Stimulated activated CD8-positive, alpha-beta memory T cell treated with anti-CD3 and anti-CD28 coated beads, Interleukin-15, amount 100 ng/mL, for 24 hours (primary cell): ENCODE measurements around the gene SNX10.

Source experiments
- DNase-seq: peaks from one replicate; pipeline ENCODE4 v3.0.0-alpha.2; 2020; ENCODE audit warnings: low read depth

SNX10 gene

DNA sequence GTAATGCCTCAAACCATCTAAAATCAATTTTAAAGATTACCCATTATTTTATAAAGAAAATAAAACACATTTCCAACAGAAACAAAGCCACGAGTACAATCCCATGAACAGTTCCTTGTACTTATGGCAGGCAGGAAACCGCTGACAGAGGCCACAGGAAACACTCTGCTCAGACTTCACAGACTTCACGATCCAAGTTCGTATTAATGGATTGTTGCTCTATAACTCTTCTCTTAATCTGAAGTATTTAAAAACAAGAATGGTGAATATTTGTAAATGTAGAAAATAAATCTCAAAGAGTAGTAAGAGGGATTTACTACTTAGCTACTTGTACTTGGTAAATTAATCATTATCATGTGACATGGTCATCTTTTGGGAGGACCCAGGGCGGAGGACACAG, 78.3 kb downstream of the SNX10 start:
- DNase-seq: no peak

DNA sequence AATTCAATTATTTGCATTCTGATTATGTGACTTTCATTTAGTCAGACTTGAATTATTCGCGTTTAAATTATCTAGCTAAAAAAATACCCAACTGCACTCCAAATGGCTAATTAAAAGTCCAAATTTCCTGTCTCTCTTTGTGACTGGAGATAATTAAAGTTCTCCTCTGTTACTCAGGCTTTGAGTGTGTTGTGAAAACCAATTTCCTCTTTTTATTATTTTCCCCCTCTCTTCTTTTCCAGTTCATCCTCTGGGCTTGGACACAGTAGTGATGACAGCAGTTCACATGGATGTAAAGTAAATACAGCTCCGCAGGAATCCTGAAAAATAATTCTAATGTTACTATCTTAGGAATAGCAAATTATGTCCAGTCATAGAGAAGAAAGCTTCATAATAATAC, 80.6 kb downstream of the SNX10 start:
- no peak for DNase-seq

DNA sequence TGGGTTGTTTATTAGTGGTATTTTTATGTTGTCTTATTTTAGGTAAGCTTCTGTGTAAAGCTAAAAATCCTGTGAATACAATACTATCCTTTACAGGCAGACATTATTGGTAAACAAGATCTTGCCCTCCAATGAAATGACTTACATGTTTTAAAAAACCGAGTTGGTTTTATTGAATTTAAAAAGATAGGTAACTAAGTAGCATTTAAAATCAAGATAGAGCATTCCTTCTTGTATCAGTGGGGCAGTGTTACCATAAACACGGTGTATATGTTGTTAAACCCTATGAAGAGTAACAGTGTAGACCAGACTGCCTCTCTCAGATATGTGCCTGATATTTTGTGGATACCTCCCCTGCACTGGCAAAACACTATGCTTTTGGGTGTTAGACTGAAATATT, 81.0 kb downstream of the SNX10 start:
- no peak for DNase-seq

DNA sequence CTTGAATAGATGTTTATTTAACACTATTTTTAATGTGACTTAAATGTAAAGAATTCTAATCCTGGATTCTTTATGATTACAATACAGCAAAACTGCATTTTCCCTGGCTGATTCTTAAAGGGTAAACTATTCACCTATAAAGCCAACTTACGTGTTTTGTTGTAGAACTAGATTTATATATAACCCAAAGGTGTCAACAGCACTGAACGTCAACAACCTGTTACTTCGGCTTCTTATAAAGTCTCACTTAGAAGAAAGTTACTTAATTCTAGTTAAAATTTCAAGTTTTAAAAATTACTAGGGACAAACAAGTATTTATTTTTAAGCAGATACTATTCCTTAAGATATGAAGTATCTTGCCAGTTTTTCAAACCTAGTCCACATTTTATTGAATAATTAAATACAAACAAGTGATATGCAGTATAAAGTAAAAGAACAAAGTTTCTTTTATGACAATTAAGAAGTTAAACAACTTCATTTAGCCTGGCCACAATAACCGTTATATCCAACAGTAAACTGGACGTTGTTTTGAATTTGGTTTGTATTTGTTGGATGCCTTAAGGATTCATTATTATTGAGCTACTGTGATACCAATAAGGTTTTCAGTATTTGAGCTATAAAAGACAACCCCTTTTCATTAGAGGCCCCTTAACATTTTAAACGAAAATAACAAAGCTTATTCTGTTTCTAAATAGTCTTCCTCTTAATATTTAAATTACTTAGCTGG, 83.1 kb downstream of the SNX10 start:
- no peak for DNase-seq

DNA sequence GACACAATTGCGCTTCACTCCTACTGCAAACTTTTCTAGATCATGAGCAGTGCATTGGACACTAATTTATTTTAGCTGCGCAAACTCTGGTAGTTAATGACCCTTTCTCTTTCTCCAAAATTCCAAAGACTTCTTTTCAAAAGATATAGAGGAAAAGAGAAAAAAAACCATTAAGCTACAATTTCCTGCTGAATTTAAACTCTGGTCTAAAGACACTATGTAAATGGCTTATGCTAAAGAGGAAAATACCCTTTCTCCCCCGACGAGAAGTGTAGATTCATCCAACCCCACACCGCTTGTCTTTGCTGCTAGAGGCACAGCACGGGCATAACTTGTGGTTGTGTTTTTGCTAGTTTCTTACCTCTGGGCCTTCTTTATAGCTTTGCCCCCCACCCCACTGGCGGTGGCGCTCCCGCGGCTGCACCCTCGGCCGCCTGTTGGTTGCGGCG, 84.1 kb downstream of the SNX10 start:
- no peak for DNase-seq

DNA sequence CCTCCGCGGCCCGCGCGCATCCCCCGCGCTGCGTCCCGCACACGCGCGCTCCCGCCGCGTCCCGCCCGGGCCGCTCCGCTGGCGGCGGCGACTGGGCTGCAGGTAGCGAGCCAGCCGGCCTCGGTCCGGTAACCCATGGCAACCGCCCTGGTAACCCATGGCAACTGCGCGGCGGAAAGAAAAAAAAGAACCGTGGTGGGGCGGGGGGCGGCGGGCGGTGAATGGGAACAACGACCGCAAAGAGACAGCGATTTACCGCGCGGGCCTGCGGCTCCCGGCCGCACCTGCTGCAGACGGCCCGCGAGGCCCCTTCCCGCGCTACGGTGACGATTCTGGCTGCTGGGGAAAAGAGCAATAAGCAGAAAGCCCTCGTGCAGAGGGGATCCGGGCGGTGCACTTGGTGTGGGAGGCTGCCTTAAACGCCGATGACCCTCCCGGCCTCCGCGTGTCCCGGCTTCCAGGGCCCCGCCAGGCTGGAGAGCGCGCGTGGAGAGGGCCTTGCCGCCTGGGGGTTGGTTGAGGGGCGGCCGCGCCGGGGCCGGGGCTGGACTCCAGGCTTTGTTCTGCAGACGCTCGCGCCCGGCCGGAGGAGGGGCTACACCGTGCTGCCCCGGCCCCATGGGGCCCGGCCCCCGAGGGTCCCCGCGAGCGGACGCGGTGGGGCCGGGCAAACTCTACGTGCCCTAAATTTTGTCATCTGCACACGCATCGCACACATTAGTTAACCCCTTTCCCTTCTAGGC, 84.7 kb downstream of the SNX10 start:
- DNase-seq: peak; percentile 16

DNA sequence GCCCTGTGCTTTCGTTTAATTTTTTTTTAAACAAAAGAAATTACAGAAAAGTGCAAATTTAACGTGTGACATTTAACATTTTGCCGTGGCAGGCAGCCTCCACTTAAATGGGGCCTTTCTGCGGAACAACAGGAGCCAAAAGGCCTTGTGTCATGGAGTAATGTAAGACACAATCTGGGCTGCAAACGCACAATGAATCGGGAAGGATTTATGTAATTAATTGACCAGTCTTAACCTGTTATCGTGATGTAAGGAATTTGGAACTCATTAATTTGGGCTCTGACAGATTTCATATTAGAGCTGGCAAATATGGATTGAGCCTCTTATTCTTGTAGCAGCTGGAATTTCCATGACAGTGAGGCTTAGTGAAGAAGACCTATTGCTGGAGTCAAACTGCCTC, 86.4 kb downstream of the SNX10 start:
- no peak for DNase-seq

DNA sequence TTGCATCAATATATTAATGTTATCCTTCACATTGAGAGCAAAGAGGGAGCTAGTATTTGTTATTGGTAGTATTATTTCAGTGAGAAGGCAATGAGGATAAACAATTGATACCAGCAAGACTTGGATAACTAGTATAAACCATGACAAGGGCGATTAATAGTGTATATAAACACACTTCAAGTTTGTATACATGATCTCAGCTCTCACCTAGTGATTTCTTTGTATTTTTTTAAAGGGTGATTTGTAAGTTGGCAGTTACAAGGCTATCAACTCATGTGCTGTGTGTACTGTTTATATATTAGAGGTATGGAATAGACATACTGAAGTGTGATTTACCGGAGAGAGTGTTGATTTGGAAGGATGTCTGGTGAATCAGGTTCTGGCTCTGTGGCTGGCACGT, 88.0 kb downstream of the SNX10 start:
- DNase-seq: no peak

DNA sequence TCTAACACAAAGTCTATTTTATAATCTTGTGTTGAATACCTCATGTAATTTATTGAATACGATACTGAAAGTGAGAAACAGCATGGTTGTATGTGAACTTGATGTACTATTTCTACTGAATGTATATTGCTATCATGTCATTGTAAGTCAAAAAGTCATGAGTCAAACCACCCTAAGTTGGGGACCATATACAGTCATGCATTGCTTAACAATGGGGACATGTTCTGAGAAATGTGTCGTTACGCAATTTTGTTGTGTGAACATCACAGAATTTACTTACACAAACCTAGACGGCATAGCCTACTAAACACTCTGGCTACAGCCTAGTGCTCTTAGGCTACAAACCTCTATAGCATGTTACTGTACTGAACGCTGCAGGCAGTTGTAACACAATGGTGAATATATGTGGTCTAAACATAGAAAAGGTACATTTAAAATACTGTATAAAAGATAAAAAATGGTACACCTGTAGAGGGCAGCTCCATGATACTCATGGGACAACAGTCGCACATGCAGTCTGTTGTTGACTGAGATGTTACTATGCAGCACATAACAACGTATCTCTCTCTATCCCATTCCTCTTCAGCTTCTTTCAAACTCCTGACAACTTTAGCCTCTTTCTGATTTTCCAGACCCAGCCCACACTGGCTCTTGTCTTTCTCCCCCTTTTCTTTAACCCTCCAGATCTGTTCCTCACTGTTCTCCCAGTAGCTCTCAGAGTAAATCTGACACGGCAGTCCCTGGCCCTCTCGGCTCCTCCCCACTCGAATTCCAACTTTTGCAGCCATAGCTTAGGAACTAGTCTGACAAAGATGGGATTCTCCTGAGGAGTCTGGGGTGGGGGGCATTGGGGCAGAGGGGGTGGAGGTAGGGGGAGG, 90.1 kb downstream of the SNX10 start:
- no peak for DNase-seq

DNA sequence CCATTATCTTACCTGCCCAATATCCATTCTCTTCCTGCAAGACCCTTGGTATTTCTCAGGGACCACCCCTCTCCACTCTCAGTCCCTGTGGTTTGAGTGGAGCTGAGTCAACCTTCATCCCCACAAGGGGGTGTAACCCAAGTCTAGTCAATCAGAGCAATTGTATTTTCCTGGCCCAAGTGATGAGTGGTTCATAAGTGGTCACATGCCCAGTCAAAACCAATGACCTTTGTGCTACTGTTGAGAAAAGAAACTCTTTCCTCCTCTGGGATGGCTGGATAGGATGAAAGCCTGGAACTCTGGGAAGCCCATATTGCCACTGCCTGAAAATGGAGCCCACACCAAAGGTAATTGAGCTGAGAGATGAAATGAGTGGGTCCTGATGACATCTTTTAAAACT, 93.6 kb downstream of the SNX10 start:
- no peak for DNase-seq

DNA sequence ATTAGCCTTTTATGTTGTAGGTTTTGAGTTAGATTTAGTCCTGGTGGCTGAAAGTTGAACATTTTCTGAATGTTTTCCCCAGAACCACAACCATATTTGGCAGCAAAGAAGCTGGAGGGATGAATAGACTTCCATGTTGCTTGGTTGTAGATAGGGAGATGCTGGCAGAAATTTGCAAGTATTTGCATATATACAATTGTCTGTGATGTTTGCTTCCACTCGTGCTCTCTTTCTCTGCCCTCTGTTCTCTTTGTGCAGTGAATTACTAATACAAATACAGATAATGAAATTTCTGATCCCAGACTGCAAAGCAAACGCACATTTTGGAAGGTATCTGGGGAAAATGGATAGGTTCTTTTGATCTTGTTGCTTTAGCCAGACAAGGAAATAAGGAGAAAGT, 96.1 kb downstream of the SNX10 start:
- DNase-seq: no peak

DNA sequence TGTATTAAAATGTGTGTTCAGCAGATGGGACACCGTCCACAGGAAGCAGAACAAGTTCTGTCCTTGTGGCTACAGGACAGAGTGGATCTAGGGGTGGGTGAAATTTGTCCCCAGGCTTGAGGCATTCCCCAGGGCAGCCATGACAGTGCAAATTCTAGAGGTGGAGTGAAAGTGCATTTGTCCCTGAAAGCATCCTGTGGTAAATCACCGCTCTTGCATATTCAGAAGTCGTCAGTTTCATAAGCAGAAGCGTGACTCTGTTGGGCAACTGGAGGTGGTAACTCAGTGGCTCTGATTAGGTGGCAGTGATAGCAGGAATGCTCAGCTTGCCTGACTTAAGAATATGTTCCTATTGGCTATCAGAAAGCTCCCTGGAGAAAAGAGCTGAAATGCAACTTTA, 96.6 kb downstream of the SNX10 start:
- no peak for DNase-seq

DNA sequence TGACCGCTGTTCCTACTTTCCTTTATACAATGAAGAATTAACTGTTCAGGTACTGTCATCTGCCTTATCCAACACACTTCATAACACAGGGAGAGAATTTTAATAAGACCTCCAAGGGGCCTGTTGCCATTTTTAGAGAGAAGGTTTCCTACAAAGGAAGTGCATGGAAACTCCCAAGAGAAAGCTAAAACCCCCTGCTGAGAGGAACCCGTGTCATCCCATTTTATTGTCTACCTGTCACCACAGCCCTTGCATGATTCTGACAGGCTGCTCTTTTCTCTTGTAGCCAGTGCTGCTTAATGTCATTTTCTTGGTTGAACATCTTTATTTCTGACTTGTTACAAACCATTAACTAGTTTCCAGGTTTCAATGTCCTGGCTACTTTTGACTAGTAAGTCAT, 98.4 kb downstream of the SNX10 start:
- no peak for DNase-seq

DNA sequence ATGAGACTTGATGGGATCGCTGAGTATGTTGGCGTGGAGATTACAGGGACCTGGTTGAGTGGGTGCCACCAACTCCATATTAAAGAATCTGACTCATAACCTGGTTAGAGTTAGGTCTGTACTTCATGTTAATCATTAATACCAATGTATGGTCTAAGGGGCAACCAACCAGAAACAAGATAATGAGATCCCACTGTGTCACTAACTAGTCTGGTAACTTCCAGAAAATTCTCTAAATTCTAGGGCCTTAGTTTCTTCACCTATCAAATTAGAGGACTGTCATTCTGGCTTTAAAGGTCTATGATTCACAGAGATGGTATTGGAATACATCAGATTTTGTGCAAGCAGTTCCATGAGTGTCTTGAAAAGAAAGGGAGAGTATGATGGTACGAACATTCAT, 102.2 kb downstream of the SNX10 start:
- no peak for DNase-seq

DNA sequence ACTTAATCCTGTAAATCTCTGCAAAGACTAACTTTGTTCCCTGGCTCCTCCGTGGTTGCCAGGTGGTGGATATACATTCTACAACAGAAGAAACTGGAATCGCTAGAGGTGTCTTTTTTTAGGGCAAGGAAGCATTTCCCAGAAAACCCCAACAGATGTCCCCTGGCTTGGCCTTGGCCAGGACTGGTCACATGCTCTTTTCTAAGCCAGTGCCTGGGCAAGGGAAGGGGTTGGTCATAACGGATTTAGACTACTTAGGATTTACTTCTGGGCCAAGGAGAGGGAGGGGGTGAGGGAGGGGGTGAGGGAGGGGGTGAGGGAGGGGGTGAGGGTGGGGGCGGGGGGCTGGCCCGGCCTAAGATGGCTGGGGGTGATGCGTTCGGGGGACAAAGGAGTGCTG, 105.7 kb downstream of the SNX10 start:
- no peak for DNase-seq

DNA sequence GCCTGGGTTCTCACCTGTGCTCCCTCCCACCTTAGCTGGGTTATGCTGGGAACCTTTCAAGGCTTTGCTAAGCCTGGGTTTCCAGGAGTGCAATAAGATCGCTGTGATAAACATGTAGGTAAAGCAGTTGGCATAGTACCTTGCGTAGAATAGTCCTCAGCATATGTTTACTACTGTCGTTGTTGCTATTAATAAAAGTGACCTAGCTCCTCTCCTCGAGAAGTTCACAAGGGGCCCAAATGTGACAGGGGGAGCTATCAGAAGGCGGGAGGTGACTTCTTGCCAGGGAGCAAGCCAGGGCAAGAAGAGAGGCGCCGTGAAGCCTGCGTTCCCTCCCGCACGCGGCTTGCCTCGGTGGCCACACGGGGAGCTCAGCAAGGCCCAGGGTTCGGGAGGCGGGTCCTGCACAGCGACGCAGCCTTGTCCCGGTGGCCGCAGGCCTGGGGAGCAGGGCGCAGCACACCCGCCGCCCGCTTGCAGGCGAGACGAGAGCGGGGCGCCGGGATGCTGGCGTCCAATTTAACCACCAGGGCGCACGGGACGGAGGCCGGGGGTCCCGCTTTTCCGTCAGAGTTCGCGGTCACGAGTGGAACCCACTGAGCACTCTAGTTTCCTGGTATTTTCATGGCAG, 106.2 kb downstream of the SNX10 start:
- no peak for DNase-seq

DNA sequence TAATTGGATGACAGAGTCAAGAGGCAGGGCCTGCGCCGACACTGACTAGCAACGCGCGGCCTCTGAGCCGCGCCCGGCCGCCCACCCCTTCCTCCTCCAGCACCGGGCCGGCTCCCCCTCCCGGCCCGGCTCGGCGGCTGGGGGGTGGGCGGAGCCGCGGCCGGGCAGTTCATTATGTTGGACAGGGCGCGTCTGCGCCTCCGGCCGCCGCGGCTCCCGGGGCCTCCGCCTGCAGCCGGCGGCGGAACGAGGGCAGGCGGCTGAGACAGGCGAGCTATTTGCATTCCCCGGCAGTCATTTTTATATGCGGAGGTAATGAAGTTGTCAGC, 106.7 kb downstream of the SNX10 start:
- DNase-seq: peak; percentile 12

DNA sequence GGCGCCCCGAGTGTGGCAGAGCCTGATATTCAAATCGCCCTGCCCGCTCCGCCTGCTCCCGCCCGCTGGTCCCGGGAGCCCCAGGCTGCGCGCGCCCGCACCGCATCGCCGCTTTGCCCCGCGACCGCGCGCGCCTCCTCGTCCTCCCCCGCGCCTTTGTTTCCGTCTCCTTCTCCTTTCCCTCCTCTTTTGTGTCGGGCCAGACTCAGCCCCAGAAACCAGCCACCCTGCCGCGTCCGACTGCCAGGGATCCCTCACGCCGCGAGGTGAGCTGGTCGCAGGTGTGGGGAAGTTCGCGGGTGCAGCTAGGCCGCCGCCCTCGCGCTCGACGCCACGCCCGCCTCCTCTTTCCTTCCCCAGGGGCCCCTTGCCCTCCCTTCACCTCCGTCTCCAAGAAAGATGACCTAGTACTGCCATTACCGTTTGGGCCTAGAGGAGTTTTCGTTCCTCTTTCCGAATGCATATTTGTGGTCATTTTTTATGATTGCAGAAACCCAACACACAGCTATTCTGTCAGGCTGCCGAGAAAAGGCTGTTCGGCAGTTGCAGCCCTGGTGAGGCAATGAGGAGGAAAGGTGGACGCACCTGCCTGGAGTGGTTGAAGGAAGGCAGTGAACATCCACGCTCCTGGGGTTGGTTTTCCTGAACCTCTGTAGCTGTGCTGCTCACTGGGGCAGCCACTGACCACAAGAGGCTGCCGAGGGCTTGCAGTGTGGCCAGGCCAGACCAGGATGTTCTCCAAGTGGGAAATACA, 107.3 kb downstream of the SNX10 start:
- DNase-seq: peak; percentile 6

DNA sequence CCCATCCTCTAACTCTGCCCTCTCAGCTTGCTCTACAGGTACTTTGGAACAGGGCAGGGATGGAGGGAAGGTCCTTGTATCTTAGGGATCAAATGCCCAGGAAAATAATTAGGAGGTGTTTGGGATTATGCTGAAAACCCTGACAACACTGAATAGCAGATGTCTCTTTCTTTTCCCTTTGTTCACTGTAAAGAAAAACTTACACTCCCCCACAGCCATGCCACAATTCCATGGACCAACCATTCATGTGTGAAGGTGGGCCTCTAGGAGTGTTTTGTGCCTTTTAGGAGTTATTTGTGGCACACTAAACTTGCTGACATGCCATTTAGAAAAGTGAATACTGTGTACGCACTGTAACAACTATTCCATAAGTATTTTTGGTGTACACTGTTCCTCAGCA, 108.1 kb downstream of the SNX10 start:
- no peak for DNase-seq

DNA sequence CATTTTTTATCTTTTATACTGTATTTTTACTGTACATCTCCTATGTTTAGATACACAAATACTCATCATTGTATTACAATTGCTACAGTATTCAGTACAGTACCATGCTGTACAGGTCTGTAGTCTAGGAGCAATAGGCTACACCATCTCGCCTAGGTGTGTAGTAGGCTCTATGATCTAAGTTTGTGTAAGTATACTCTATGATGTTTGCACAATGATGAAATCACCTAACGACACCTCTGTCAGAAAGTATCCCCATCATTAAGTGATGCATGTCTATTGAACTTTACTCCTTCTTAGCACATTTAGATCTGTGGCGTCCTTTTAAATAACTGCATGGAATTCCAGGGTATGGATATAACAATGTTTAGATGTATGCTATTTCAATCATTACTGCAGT, 112.0 kb downstream of the SNX10 start:
- no peak for DNase-seq

DNA sequence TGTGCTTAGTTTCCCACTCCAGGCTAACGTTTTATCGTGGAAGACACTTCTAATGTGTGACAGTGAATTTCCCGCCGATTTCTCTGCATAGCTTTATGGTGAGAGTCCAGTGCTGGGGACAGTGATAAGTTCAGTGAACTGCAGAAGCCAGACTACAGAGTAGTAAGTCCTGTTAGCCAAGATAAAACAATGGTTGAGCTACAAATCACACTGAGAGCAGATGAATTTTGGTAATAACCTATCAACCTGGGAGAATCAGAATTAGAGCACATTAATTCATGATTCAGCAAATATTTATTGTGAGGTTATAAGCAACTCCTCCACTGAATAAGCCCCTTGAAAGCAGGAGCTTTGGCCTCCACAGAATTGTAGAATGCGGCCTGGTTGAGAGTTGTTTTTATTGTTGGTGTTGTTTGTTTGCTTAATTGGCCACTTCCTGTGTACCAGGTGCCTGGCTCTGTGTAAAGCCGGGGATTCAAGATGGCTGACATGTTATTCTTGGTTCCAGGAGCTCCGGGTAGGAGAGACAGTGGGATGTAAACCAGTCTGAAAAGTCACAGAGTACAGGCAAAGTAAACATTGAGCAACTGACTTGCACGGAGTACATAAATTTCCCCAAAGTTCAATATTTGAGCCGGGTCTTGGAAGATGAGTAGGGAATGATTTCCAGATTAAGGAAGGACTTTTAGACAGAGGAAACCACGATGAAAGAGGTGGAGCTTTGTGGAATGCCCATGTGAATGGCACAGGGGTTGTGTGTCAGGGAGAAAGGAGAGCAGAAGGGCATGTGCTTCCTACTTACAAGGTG, 112.7 kb downstream of the SNX10 start:
- DNase-seq: no peak
